Adipocyte (in vitro differentiated cells): ENCODE measurements around the gene ADAMTS3.
"Not testable (repeated sequence)": the region's sequence is repeated elsewhere in the genome, so short reads cannot be mapped to it uniquely, and the experiment has no call there.

ENCODE experiments used
- DNase-seq: peaks from one replicate; pipeline ENCODE4 v3.0.0-alpha.2; 2015; ENCODE audit warnings: low read depth
- H3K27me3 ChIP-seq: replicated peaks from 2 replicates; pipeline ENCODE4 v1.7.0; 2013; ENCODE audit warnings: mild to moderate bottlenecking, low read length, moderate library complexity; ENCODE audit not compliant: control insufficient read depth, insufficient read depth
- H3K36me3 ChIP-seq: 2 replicates; pipeline ENCODE4 v1.7.0; 2013; ENCODE audit warnings: low read length, mild to moderate bottlenecking, moderate library complexity; ENCODE audit not compliant: control insufficient read depth, insufficient read depth, severe bottlenecking
- H3K4me1 ChIP-seq: 2 replicates; pipeline ENCODE4 v1.7.0; 2013; ENCODE audit warnings: mild to moderate bottlenecking, low read length, moderate library complexity; ENCODE audit not compliant: control insufficient read depth, insufficient read depth
- H3K4me3 ChIP-seq: 2 replicates; pipeline ENCODE4 v1.7.0; 2013; ENCODE audit warnings: mild to moderate bottlenecking, low read length, moderate library complexity
- H3K9ac ChIP-seq: 2 replicates; pipeline ENCODE4 v1.7.0; 2013; ENCODE audit warnings: mild to moderate bottlenecking, low read length, moderate library complexity
- H3K9me3 ChIP-seq: 2 replicates; pipeline ENCODE4 v1.7.0; 2013; ENCODE audit warnings: mild to moderate bottlenecking, low read length, moderate library complexity; ENCODE audit not compliant: control insufficient read depth

ADAMTS3 gene

GRCh38 chr4:72432282-72432681 lies 136.7 kb downstream of the ADAMTS3 start:
- Histone ChIP-seq H3K9me3 (no peaks in the 10 kb centered on the region), H3K4me1 (peaks cover 9% of the 10 kb centered on the region), H3K36me3 (no peaks in the 10 kb centered on the region), H3K9ac (no peak overlapping the region), H3K27me3 (no peaks in the 10 kb centered on the region), H3K4me3 (no peak overlapping the region)
- DNase-seq, result no peak

- no peak for DNase-seq
- H3K36me3 ChIP-seq, result no peaks in the 10 kb centered on the region
These were observed 138.0 kb downstream of the ADAMTS3 start for GRCh38 chr4:72430988-72431387.

GRCh38 chr4:72430050-72430449 lies 139.0 kb downstream of the ADAMTS3 start:
- no peak for DNase-seq
- no peak overlapping the region for H3K4me3 ChIP-seq
- H3K9ac ChIP-seq, result no peak overlapping the region
- no peaks in the 10 kb centered on the region for H3K27me3 ChIP-seq
- H3K36me3 ChIP-seq, result no peaks in the 10 kb centered on the region
- H3K9me3 ChIP-seq, result no peaks in the 10 kb centered on the region
- peaks cover 9% of the 10 kb centered on the region for H3K4me1 ChIP-seq

More at GRCh38 chr4:72430988-72431387, 138.0 kb downstream of the ADAMTS3 start:
- no peak overlapping the region for H3K9ac ChIP-seq
- H3K4me1 ChIP-seq, result peaks cover 9% of the 10 kb centered on the region
- no peak overlapping the region for H3K4me3 ChIP-seq
- no peaks in the 10 kb centered on the region for H3K9me3 ChIP-seq
- no peaks in the 10 kb centered on the region for H3K27me3 ChIP-seq

DNA sequence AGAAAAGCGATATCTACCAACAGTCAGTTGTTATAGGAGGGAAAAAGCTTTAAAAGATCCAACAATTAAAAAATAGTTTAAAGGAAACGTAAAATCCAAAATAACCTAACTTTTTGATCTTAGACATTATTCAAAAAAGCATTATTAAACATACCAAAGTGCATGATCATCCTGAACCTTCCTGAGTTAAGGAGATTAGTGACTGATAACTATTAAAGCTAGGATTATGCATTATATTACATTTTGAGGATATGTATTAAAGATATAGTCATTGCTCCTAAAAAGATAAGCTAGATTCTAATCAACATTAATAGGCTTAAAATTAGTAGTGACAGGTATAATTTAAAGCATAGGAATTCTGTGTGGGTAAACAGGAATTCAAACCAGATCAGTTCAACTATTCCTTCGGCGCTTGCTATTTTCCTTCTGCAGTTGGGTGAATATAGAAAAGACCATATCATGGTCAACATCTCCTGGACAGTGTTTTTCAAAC lies 139.6 kb downstream of the ADAMTS3 start:
- Histone ChIP-seq H3K36me3 (no peaks in the 10 kb centered on the region), H3K9me3 (no peaks in the 10 kb centered on the region), H3K9ac (no peak overlapping the region), H3K27me3 (no peaks in the 10 kb centered on the region), H3K4me1 (peaks cover 9% of the 10 kb centered on the region), H3K4me3 (no peak overlapping the region)
- DNase-seq, result no peak

DNA sequence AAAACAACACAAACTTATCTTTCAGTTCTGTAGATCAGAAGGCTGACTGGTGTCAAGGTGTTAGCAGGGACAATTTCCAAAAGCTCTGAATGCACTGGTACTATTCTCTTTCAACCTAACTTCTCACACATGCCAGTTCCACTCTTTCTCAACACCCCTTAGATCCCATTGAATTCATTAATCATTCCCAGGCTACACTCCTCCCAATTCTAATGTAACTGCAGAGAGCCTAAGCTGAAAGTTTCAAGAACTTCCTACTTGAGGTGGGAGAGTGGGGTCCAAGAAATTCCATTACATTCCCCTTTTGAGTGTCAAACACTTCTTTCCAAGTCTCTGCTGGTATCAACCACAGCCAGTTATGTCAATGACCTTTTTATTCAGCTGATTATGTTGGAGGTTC lies 142.0 kb downstream of the ADAMTS3 start:
- Histone ChIP-seq H3K4me3 (no peak overlapping the region), H3K36me3 (no peaks in the 10 kb centered on the region), H3K9me3 (no peaks in the 10 kb centered on the region), H3K27me3 (no peaks in the 10 kb centered on the region), H3K9ac (no peak overlapping the region), H3K4me1 (peaks cover 9% of the 10 kb centered on the region)
- DNase-seq, result no peak

GRCh38 chr4:72425908-72426307 lies 143.1 kb downstream of the ADAMTS3 start:
- H3K9ac ChIP-seq, H3K36me3 ChIP-seq, H3K27me3 ChIP-seq, H3K9me3 ChIP-seq, DNase-seq, H3K4me1 ChIP-seq, H3K4me3 ChIP-seq: not testable (repeated sequence)

GRCh38 chr4:72424006-72424405 lies 145.0 kb downstream of the ADAMTS3 start:
- Histone ChIP-seq H3K27me3 (no peaks in the 10 kb centered on the region), H3K36me3 (no peaks in the 10 kb centered on the region), H3K4me1 (no peaks in the 10 kb centered on the region), H3K4me3 (no peak overlapping the region), H3K9me3 (no peaks in the 10 kb centered on the region), H3K9ac (no peak overlapping the region)
- no peak for DNase-seq

GRCh38 chr4:72422416-72422815 lies 146.6 kb downstream of the ADAMTS3 start:
- H3K9ac ChIP-seq, result no peak overlapping the region
- H3K36me3 ChIP-seq, result no peaks in the 10 kb centered on the region
- no peak overlapping the region for H3K4me3 ChIP-seq
- no peak for DNase-seq
- no peaks in the 10 kb centered on the region for H3K9me3 ChIP-seq
- H3K27me3 ChIP-seq, result no peaks in the 10 kb centered on the region
- H3K4me1 ChIP-seq, result no peaks in the 10 kb centered on the region

- Histone ChIP-seq H3K4me1 (no peaks in the 10 kb centered on the region), H3K27me3 (no peaks in the 10 kb centered on the region), H3K9me3 (no peaks in the 10 kb centered on the region), H3K9ac (no peak overlapping the region), H3K36me3 (no peaks in the 10 kb centered on the region), H3K4me3 (no peak overlapping the region)
- DNase-seq, result peak; percentile 56
These were observed 150.6 kb downstream of the ADAMTS3 start for GRCh38 chr4:72418458-72418857.

DNA sequence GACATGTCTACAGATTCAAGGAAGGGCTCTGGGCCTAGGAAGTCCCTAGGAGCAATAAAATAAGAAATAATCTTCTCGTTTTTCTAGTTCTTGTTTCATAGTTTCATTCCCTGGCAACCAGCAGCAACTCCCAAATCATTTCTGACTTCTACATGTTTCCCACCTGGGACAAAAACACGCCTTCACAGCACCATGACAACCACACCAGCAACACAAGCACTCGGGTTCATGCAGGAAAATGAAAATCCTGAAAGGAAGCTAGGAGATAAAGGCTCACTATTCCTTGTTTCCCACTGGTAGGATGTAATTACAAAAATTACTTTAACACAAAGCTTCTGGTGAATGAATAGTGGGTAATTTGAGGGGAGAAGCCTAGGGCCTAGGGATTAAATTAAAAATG lies 158.9 kb downstream of the ADAMTS3 start:
- no peak overlapping the region for H3K4me3 ChIP-seq
- no peaks in the 10 kb centered on the region for H3K9me3 ChIP-seq
- no peaks in the 10 kb centered on the region for H3K27me3 ChIP-seq
- no peaks in the 10 kb centered on the region for H3K36me3 ChIP-seq
- no peaks in the 10 kb centered on the region for H3K4me1 ChIP-seq
- no peak for DNase-seq
- H3K9ac ChIP-seq, result no peak overlapping the region

DNA sequence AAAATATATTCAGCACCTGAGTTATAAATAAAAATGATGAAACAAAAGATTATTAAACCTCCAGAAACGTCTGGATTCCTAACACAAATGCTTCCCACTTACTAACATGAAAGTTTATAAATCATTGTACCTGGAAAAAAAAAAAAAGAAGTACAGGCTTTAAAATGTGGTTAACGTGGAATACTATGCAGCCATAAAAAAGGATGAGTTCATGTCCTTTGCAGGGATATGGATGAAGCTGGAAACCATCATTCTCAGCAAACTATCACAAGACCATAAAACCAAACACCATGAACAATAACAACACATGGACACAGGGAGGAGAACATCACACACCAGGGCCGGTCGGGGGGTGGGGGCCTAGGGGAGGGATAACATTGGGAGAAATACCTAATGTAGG lies 160.5 kb downstream of the ADAMTS3 start:
- no peak overlapping the region for H3K9ac ChIP-seq
- no peaks in the 10 kb centered on the region for H3K9me3 ChIP-seq

GRCh38 chr4:72405417-72405816 lies 163.6 kb downstream of the ADAMTS3 start:
- Histone ChIP-seq H3K36me3 (no peaks in the 10 kb centered on the region), H3K4me3 (no peak overlapping the region), H3K4me1 (no peaks in the 10 kb centered on the region), H3K27me3 (no peaks in the 10 kb centered on the region), H3K9ac (no peak overlapping the region), H3K9me3 (no peaks in the 10 kb centered on the region)
- DNase-seq, result no peak

More for the DNA sequence above, 160.5 kb downstream of the ADAMTS3 start:
- DNase-seq, result no peak
- Histone ChIP-seq H3K36me3 (no peaks in the 10 kb centered on the region), H3K4me3 (no peak overlapping the region), H3K4me1 (no peaks in the 10 kb centered on the region), H3K27me3 (no peaks in the 10 kb centered on the region)
